Panc1 (cell line): Measurements from ENCODE around the gene RAB15. TPM values are rescaled to one million over a fixed set of nuclear protein-coding genes. Genes with fewer than 3 reads are reported as not detected.

Source experiments
- ATAC-seq: fragments of 200-7000 bp; cut with Tn5 transposase; 2 replicates; pipeline ENCODE4 v1.9.1; 2020; ENCODE audit warnings: mild to moderate bottlenecking, moderate library complexity
- BruUV-seq: library from RNA; stranded (reverse); fragments of 400-500 nt; replicated peaks from 2 replicates; lab custom pipeline; 2021; lab: Mats Ljungman, UMichigan
- CTCF ChIA-PET: fragments of 300-600 bp; sonication (Branson Sonifier 250); formaldehyde crosslinking; loops from one replicate; lab custom pipeline; 2022; ENCODE audit warnings: antibody characterized with exemption; lab: Charles Lee
- POLR2A ChIA-PET: fragments of 300-600 bp; sonication (Branson Sonifier 250); formaldehyde crosslinking; loops from one replicate; lab custom pipeline; 2022; ENCODE audit warnings: antibody characterized with exemption; lab: Charles Lee
- DNase-seq: peaks from one replicate; pipeline ENCODE4 v3.0.0-alpha.2; 2010; ENCODE audit warnings: low read depth, low spot score
- H3K27ac ChIP-seq: 2 replicates; pipeline ENCODE4 v1.5.1; 2011; ENCODE audit warnings: mild to moderate bottlenecking, low read length, inconsistent platforms
- H3K27me3 ChIP-seq: fragments of 200-500 bp; sonication (Bioruptor generic); 2 replicates; pipeline ENCODE4 v1.6.0; 2014; ENCODE audit warnings: low read length, inconsistent platforms; ENCODE audit not compliant: control insufficient read depth, insufficient read depth
- H3K36me3 ChIP-seq: fragments of 200-500 bp; sonication (Bioruptor generic); 2 replicates; pipeline ENCODE4 v1.5.1; 2014; ENCODE audit warnings: inconsistent platforms, mild to moderate bottlenecking, low read length, moderate library complexity; ENCODE audit not compliant: control insufficient read depth, insufficient read depth
- H3K4me1 ChIP-seq: 2 replicates; pipeline ENCODE4 v1.5.1; 2011; ENCODE audit warnings: inconsistent platforms, mild to moderate bottlenecking, low read length, moderate library complexity; ENCODE audit not compliant: control insufficient read depth, insufficient read depth
- H3K4me3 ChIP-seq, 2 experiments: 2 replicates each; pipeline ENCODE4 v1.5.1; 2011 to 2012; ENCODE audit warnings: low read depth in 2 of 2, low read length in 2 of 2, mild to moderate bottlenecking in 2 of 2, inconsistent platforms in 1 of 2, moderate library complexity in 1 of 2
- H3K9me3 ChIP-seq: fragments of 200-500 bp; sonication (Bioruptor generic); 2 replicates; pipeline ENCODE4 v1.5.1; 2014; ENCODE audit warnings: low read depth, mild to moderate bottlenecking, inconsistent platforms, low read length, moderate library complexity; ENCODE audit not compliant: control insufficient read depth, insufficient read depth
- CTCF ChIP-seq: fragments of 450-650 bp; IDR thresholded peaks from 2 replicates; pipeline ENCODE4 v1.5.1; 2017; ENCODE audit warnings: mild to moderate bottlenecking
- POLR2AphosphoS5 ChIP-seq: IDR thresholded peaks from 2 replicates; pipeline ENCODE4 v1.6.1; 2012; ENCODE audit warnings: mild to moderate bottlenecking, low read depth, low read length, moderate library complexity
- REST ChIP-seq, 2 experiments: IDR thresholded peaks; 2 replicates each; pipeline ENCODE4 v1.6.1; 2011 to 2012; ENCODE audit warnings: low read depth in 2 of 2, control low read depth in 1 of 2, low read length in 1 of 2, mild to moderate bottlenecking in 1 of 2, moderate library complexity in 1 of 2; ENCODE audit not compliant: insufficient read depth in 1 of 2
- SIN3A ChIP-seq: IDR thresholded peaks from 2 replicates; pipeline ENCODE4 v1.6.1; 2012; ENCODE audit warnings: low read depth, mild to moderate bottlenecking, low read length, moderate library complexity, borderline replicate concordance; ENCODE audit not compliant: insufficient read depth
- TCF7L2 ChIP-seq: IDR thresholded peaks from 2 replicates; pipeline ENCODE4 v1.6.1; 2011; ENCODE audit warnings: mild to moderate bottlenecking, low read depth, low read length, inconsistent platforms
- in situ Hi-C: cut with HindIII; loops from 2 replicates; pipeline ENCODE4 v1.10.0; 2016; ENCODE audit warnings: low sequenced_read_pairs, low pct_unique_long_range_greater_than_20kb
- intact Hi-C: fragments of 100-400 bp; cut with micrococcal nuclease; formaldehyde crosslinking; loops from one replicate; pipeline ENCODE4 v1.10.0; 2022; ENCODE audit not compliant: unreplicated experiment
- total RNA-seq: library from RNA; stranded (reverse); gene quantifications from one replicate; pipeline ENCODE4 v1.2.1, GENCODE V29; 2021; ENCODE audit not compliant: unreplicated experiment

RAB15 gene
- total RNA-seq, 1 experiment from 2014 or later: 6.0 TPM

- ChIA-PET CTCF (no interaction called here), POLR2A (no interaction called here)
- intact Hi-C loops (no loop called here), in situ Hi-C loops (no loop called here)
- no peak overlapping the region for H3K4me3 ChIP-seq
- no peak for ATAC-seq
- H3K27me3 ChIP-seq: no peaks in the 10 kb centered on the region
- no peak overlapping the region for H3K27ac ChIP-seq
- H3K4me1 ChIP-seq: no peaks in the 10 kb centered on the region
- DNase-seq: no peak
- peaks cover 31% of the 10 kb centered on the region for H3K36me3 ChIP-seq
- TF ChIP-seq REST (IDR thresholded peaks at IDR 0.05; ENCODE audit: insufficient read depth in 1 of 2, low read depth in 2 of 2, low read length in 1 of 2) (no peak), SIN3A (no peak), TCF7L2 (no peak), POLR2AphosphoS5 (no peak), CTCF (no peak)
- no TSS peak for BruUV-seq
- no peaks in the 10 kb centered on the region for H3K9me3 ChIP-seq
Measured at GRCh38 chr14:64930085-64930843, 41.9 kb downstream of the RAB15 start.

GRCh38 chr14:64929014-64929359, 43.1 kb downstream of the RAB15 start:
- ChIA-PET POLR2A (no interaction called here), CTCF (no interaction called here)
- in situ Hi-C loops: no loop called here
- H3K9me3 ChIP-seq: no peaks in the 10 kb centered on the region
- H3K27ac ChIP-seq: no peak overlapping the region
- BruUV-seq: no TSS peak
- intact Hi-C loops: no loop called here
- no peaks in the 10 kb centered on the region for H3K4me1 ChIP-seq
- peaks cover 33% of the 10 kb centered on the region for H3K36me3 ChIP-seq
- ATAC-seq (no peak), DNase-seq (no peak)
- no peak for TF ChIP-seq SIN3A
- no peak overlapping the region for H3K4me3 ChIP-seq
- H3K27me3 ChIP-seq: no peaks in the 10 kb centered on the region

DNA sequence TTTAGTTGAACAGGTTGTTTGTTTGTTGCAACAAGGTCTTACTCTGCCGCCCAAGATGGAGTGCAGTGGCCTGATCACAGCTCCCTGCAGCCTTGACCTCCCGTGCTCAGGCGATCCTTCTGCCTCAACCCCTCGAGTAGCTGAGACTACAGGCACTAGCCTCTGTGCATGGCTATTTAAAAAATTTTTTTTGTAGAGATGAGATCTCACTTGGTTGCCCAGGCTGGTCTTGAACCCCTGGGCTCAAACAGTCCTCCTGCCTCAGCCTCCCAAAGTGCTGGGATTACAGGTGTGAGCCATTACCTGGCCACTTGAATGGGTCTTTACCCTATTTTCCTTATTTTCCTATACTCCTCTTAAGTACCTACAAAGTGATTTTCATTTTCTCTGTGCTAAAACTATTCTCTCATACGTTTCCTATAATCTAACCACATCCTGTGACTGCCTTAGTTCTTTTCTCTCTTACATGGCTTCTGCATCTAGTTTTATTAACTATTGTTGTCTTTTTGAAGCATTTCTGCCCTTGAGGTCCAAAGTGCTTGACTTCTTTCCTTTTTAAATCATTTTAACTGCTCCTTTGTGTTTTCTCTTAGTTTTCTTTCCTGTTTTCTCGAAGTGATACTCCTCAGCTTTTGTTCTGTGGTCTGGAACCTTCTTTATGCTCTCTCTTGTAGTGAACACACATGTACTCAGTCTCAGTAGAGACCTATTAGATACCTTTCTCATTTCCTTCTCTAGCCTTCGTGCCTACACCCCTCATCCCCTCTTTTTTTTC, 43.7 kb downstream of the RAB15 start:
- DNase-seq (no peak), ATAC-seq (no peak)
- in situ Hi-C loops: no loop called here
- ChIA-PET POLR2A (no interaction called here), CTCF (no interaction called here)
- intact Hi-C loops: no loop called here
- Histone ChIP-seq H3K27ac (no peak overlapping the region), H3K4me3 (no peak overlapping the region), H3K27me3 (no peaks in the 10 kb centered on the region), H3K4me1 (no peaks in the 10 kb centered on the region), H3K9me3 (no peaks in the 10 kb centered on the region), H3K36me3 (peaks cover 35% of the 10 kb centered on the region)
- no TSS peak for BruUV-seq
- TF ChIP-seq SIN3A: no peak
- no peak for TF ChIP-seq REST (IDR thresholded peaks at IDR 0.05; ENCODE audit: insufficient read depth in 1 of 2, low read depth in 2 of 2, low read length in 1 of 2)
- no peak for TF ChIP-seq CTCF
- TF ChIP-seq POLR2AphosphoS5: no peak
- no peak for TF ChIP-seq TCF7L2
